Endothelial cell of umbilical vein (primary cell): Measurements from ENCODE around the gene KLK8. TPM values are rescaled to one million over a fixed set of nuclear protein-coding genes. Genes with fewer than 3 reads are reported as not detected.

Source experiments
- BruUV-seq: library from RNA; stranded (reverse); fragments of 400-500 nt; replicated peaks from 2 replicates; lab custom pipeline; 2021; lab: Mats Ljungman, UMichigan
- CTCF ChIA-PET: fragments of 300-600, 350-600 bp; sonication (Branson Sonifier 250); formaldehyde crosslinking; loops from one replicate; lab custom pipeline; 2021; ENCODE audit warnings: antibody characterized with exemption, inconsistent platforms; lab: Charles Lee
- POLR2A ChIA-PET: fragments of 300-600, 350-600 bp; sonication (Branson Sonifier 250); formaldehyde crosslinking; loops from one replicate; lab custom pipeline; 2021; ENCODE audit warnings: antibody characterized with exemption, inconsistent platforms; lab: Charles Lee
- DNase-seq: peaks from one replicate; pipeline ENCODE4 v3.0.0-alpha.2; 2011; ENCODE audit warnings: low read depth, low spot score
- FAIRE-seq: peaks from 2 replicates; lab custom pipeline; 2011; peaks lifted over from hg19 to GRCh38; lab: Jason Lieb, UNC
- H2AFZ ChIP-seq: 2 replicates; pipeline ENCODE4 v1.6.0; 2012; ENCODE audit warnings: low read depth, low read length, control low read depth, inconsistent platforms
- H3K27ac ChIP-seq: 2 replicates; pipeline ENCODE4 v1.5.1; 2011; ENCODE audit warnings: low read depth, mild to moderate bottlenecking, control low read depth, low read length, moderate library complexity; ENCODE audit not compliant: insufficient read depth
- H3K27me3 ChIP-seq, 2 experiments: 2 replicates each; pipeline versions ENCODE4 v1.6.0 to v1.6.1; 2011; ENCODE audit warnings: low read length in 2 of 2, mixed read lengths in 1 of 2; ENCODE audit not compliant: control insufficient read depth in 2 of 2, insufficient read depth in 2 of 2
- H3K36me3 ChIP-seq, 2 experiments: 2 replicates in 1 of 2; 3 replicates in 1 of 2; pipeline ENCODE4 v1.5.1; 2011; ENCODE audit warnings: low read length in 2 of 2, mild to moderate bottlenecking in 1 of 2, moderate library complexity in 1 of 2; ENCODE audit not compliant: control insufficient read depth in 2 of 2, insufficient read depth in 2 of 2; ENCODE audit errors: extremely low read depth in 1 of 2
- H3K4me1 ChIP-seq: 3 replicates; pipeline ENCODE4 v1.5.1; 2011; ENCODE audit warnings: mild to moderate bottlenecking, low read length; ENCODE audit not compliant: control insufficient read depth, insufficient read depth; ENCODE audit errors: extremely low read depth
- H3K4me2 ChIP-seq: 2 replicates; pipeline ENCODE4 v1.6.1; 2011; ENCODE audit warnings: low read length, control low read depth, mixed read lengths; ENCODE audit not compliant: insufficient read depth
- H3K4me3 ChIP-seq, 3 experiments: fragments of 200-600 bp in 1 of 3; sonication (generic), shearing (Covaris generic) in 1 of 3; replicated peaks in 1 of 3; 2 replicates each; pipeline ENCODE4 v1.5.1; 2011 to 2016; ENCODE audit warnings: control low read depth in 3 of 3, low read length in 3 of 3, mild to moderate bottlenecking in 2 of 3, inconsistent platforms in 1 of 3, low read depth in 1 of 3, moderate library complexity in 1 of 3; ENCODE audit not compliant: insufficient read depth in 1 of 3
- H3K79me2 ChIP-seq: 2 replicates; pipeline ENCODE4 v1.6.0; 2012; ENCODE audit warnings: low read length, inconsistent platforms; ENCODE audit not compliant: control insufficient read depth, insufficient read depth
- H3K9ac ChIP-seq: replicated peaks from 2 replicates; pipeline ENCODE3; 2011; ENCODE audit warnings: low read length, control low read depth; ENCODE audit not compliant: insufficient read depth; ENCODE audit errors: extremely low read depth
- H3K9me1 ChIP-seq: replicated peaks from 3 replicates; pipeline ENCODE4 v1.6.0; 2011; ENCODE audit warnings: mild to moderate bottlenecking, low read length; ENCODE audit not compliant: control insufficient read depth, insufficient read depth; ENCODE audit errors: extremely low read depth
- H3K9me3 ChIP-seq: replicated peaks from 2 replicates; pipeline ENCODE4 v1.5.1; 2012; ENCODE audit warnings: low read length, inconsistent platforms; ENCODE audit not compliant: control insufficient read depth, insufficient read depth
- H4K20me1 ChIP-seq: replicated peaks from 2 replicates; pipeline ENCODE3; 2011; ENCODE audit warnings: mild to moderate bottlenecking, low read length; ENCODE audit not compliant: control insufficient read depth, insufficient read depth; ENCODE audit errors: extremely low read depth
- CTCF ChIP-seq, 2 donors: IDR thresholded peaks; 1 replicate in 1 of 2; 2 replicates in 1 of 2; pipeline ENCODE4 v1.5.1; 2011; ENCODE audit warnings: low read length in 2 of 2, mild to moderate bottlenecking in 2 of 2, moderate library complexity in 2 of 2, control low read depth in 1 of 2, inconsistent platforms in 1 of 2, low read depth in 1 of 2; ENCODE audit not compliant: insufficient read depth in 1 of 2; ENCODE audit errors: extremely low read depth in 1 of 2
- EZH2 ChIP-seq: IDR thresholded peaks from 2 replicates; pipeline ENCODE4 v1.6.1; 2012; ENCODE audit warnings: borderline replicate concordance, low read depth, mild to moderate bottlenecking, moderate library complexity, low read length, inconsistent platforms; ENCODE audit not compliant: severe bottlenecking
- FOS ChIP-seq: IDR thresholded peaks from 2 replicates; pipeline ENCODE4 v1.6.1; 2011; ENCODE audit warnings: mild to moderate bottlenecking, low read length, moderate library complexity, borderline replicate concordance; ENCODE audit not compliant: insufficient read depth
- GATA2 ChIP-seq: IDR thresholded peaks from 2 replicates; pipeline ENCODE4 v1.7.0; 2011; ENCODE audit warnings: low read depth, mild to moderate bottlenecking, moderate library complexity, mixed read lengths, low read length; ENCODE audit not compliant: insufficient read length, insufficient read depth
- JUN ChIP-seq: IDR thresholded peaks from 2 replicates; pipeline ENCODE4 v1.6.1; 2011; ENCODE audit warnings: borderline replicate concordance, low read depth; ENCODE audit not compliant: insufficient read length, insufficient read depth
- MAX ChIP-seq: IDR thresholded peaks from 2 replicates; pipeline ENCODE4 v1.6.1; 2011; ENCODE audit not compliant: insufficient read depth, insufficient read length
- MYC ChIP-seq: IDR thresholded peaks from one replicate; pipeline ENCODE4 v1.6.1; 2011; ENCODE audit warnings: mild to moderate bottlenecking, low read depth, low read length
- POLR2A ChIP-seq: IDR thresholded peaks from 2 replicates; pipeline ENCODE4 v1.6.1; 2012; ENCODE audit warnings: low read depth, mild to moderate bottlenecking, control low read depth, low read length
- POLR2AphosphoS5 ChIP-seq: IDR thresholded peaks from 2 replicates; pipeline ENCODE4 v1.6.1; 2012; ENCODE audit warnings: low read depth, mild to moderate bottlenecking, control low read depth, low read length, moderate library complexity; ENCODE audit not compliant: insufficient read depth
- dilution Hi-C: fragments of 300-500 bp; cut with MboI; formaldehyde crosslinking; loops from one replicate; pipeline ENCODE4 v1.15.0; 2019; ENCODE audit warnings: low sequenced_read_pairs; ENCODE audit not compliant: extremely low pct_ligation_motif_present
- intact Hi-C: fragments of 100-400 bp; cut with micrococcal nuclease; formaldehyde crosslinking; loops from one replicate; pipeline ENCODE4 v1.10.0; 2022
- polyA plus RNA-seq, 4 experiments: library from polyadenylated mRNA; depleted of rRNA in 3 of 4; stranded (reverse) in 3 of 4; unstranded in 1 of 4; fragments of >200 nt; gene quantifications; 2 replicates each; pipeline versions ENCODE4 v1.2.1 to v1.2.3, GENCODE V29; 2011 to 2012; ENCODE audit warnings: missing spikeins in 1 of 4
- total RNA-seq: library from RNA; stranded (reverse); gene quantifications from 2 replicates; pipeline ENCODE4 v1.2.3, GENCODE V29; 2021

KLK8 gene
- total and polyA plus RNA-seq, 2 donors (not counting 3 experiments of a cell fraction or from before 2014, with no cell fraction given) = not detected

- no peaks in the 10 kb centered on the region for H3K9me1 ChIP-seq
- no peak for FAIRE-seq
- H3K4me2 ChIP-seq = no peak overlapping the region
- dilution Hi-C loops = no loop called here
- no peak overlapping the region for H2AFZ ChIP-seq
- H3K4me1 ChIP-seq = no peaks in the 10 kb centered on the region
- H3K36me3 ChIP-seq = no peaks in the 10 kb centered on the region
- no peak overlapping the region for H3K4me3 ChIP-seq
- no peak overlapping the region for H3K27ac ChIP-seq
- no peaks in the 10 kb centered on the region for H3K27me3 ChIP-seq
- DNase-seq = no peak
- no peaks in the 10 kb centered on the region for H4K20me1 ChIP-seq
- CTCF ChIA-PET = no interaction called here
- intact Hi-C loops = no loop called here
- POLR2A ChIA-PET = no interaction called here
- TF ChIP-seq GATA2 (no peak), JUN (no peak), POLR2A (no peak), MAX (no peak), EZH2 (no peak), POLR2AphosphoS5 (no peak), FOS (no peak), MYC (no peak), CTCF (IDR thresholded peaks at IDR 0.05; ENCODE audit: extremely low read depth in 1 of 2, insufficient read depth in 1 of 2, low read depth in 1 of 2, low read length in 2 of 2) (no peak)
- H3K9ac ChIP-seq = no peak overlapping the region
- no TSS peak for BruUV-seq
- no peaks in the 10 kb centered on the region for H3K9me3 ChIP-seq
- no peaks in the 10 kb centered on the region for H3K79me2 ChIP-seq
Measured at GRCh38 chr19:50959731-50960500, 41.5 kb downstream of the KLK8 start.
